H1 (cell line): ENCODE data around the gene MOV10L1. TPM values are rescaled to one million over a fixed set of nuclear protein-coding genes. Genes with fewer than 3 reads are reported as not detected.

Experiments
- CTCF ChIA-PET: fragments of 300-600 bp; sonication (Branson Sonifier 250); formaldehyde crosslinking; loops from one replicate; lab custom pipeline; 2021; ENCODE audit not compliant: partially characterized antibody; lab: Charles Lee
- POLR2A ChIA-PET: fragments of 300-600 bp; sonication (Branson Sonifier 250); formaldehyde crosslinking; loops from one replicate; lab custom pipeline; 2021; ENCODE audit warnings: inconsistent platforms; ENCODE audit not compliant: partially characterized antibody; lab: Charles Lee
- DNase-seq, 2 experiments: peaks; one replicate each; pipeline versions ENCODE4 v3.0.0 to v3.0.0-alpha.2; 2010 to 2022; ENCODE audit warnings: low spot score in 2 of 2, low read depth in 1 of 2, mixed read lengths in 1 of 2
- FAIRE-seq: peaks from 2 replicates; lab custom pipeline; 2011; peaks lifted over from hg19 to GRCh38; lab: Jason Lieb, UNC
- H2AFZ ChIP-seq: 2 replicates; pipeline ENCODE4 v1.8.1; 2012; ENCODE audit warnings: low read length, inconsistent platforms
- H2AK5ac ChIP-seq: 2 replicates; pipeline ENCODE4 v1.6.1; 2013; ENCODE audit warnings: low read depth, low read length
- H2BK120ac ChIP-seq: replicated peaks from 2 replicates; pipeline ENCODE3; 2013; ENCODE audit warnings: low read depth, low read length, inconsistent platforms
- H2BK12ac ChIP-seq: 2 replicates; pipeline ENCODE4 v1.6.1; 2013; ENCODE audit warnings: low read depth, low read length
- H2BK15ac ChIP-seq: 2 replicates; pipeline ENCODE4 v1.6.1; 2013; ENCODE audit warnings: low read length
- H2BK20ac ChIP-seq: 2 replicates; pipeline ENCODE4 v1.6.1; 2013; ENCODE audit warnings: low read length
- H2BK5ac ChIP-seq: 2 replicates; pipeline ENCODE4 v1.6.1; 2013; ENCODE audit warnings: low read depth, low read length
- H3K14ac ChIP-seq: 2 replicates; pipeline ENCODE4 v1.6.1; 2013; ENCODE audit warnings: inconsistent platforms; ENCODE audit not compliant: insufficient read length
- H3K18ac ChIP-seq: 2 replicates; pipeline ENCODE4 v1.6.1; 2013; ENCODE audit warnings: low read length; ENCODE audit errors: extremely low read depth
- H3K23ac ChIP-seq: 2 replicates; pipeline ENCODE4 v1.6.1; 2013; ENCODE audit warnings: inconsistent platforms; ENCODE audit not compliant: insufficient read length
- H3K23me2 ChIP-seq: 2 replicates; pipeline ENCODE4 v1.6.1; 2013; ENCODE audit warnings: low read depth, low read length
- H3K27ac ChIP-seq: 2 replicates; pipeline ENCODE4 v1.6.1; 2011; ENCODE audit warnings: low read depth, low read length, inconsistent platforms
- H3K27me3 ChIP-seq, 4 experiments: replicated peaks in 1 of 4; 1 replicate in 1 of 4; 2 replicates in 3 of 4; pipeline versions ENCODE4 v1.6.1 to v1.8.1; 2011 to 2013; ENCODE audit warnings: low read length in 3 of 4, mild to moderate bottlenecking in 3 of 4, inconsistent platforms in 2 of 4, mixed read lengths in 2 of 4, moderate library complexity in 1 of 4; ENCODE audit not compliant: control insufficient read depth in 3 of 4, insufficient read depth in 3 of 4; ENCODE audit errors: extremely low read depth in 1 of 4
- H3K36me3 ChIP-seq, 4 experiments: 2 replicates each; pipeline versions ENCODE4 v1.6.1 to v1.8.1; 2011 to 2013; ENCODE audit warnings: mild to moderate bottlenecking in 4 of 4, low read length in 3 of 4, moderate library complexity in 2 of 4, control low read depth in 1 of 4, inconsistent platforms in 1 of 4; ENCODE audit not compliant: insufficient read depth in 4 of 4, control insufficient read depth in 2 of 4
- H3K4ac ChIP-seq: replicated peaks from 2 replicates; pipeline ENCODE3; 2013; ENCODE audit warnings: low read length, low read depth, mixed read lengths, inconsistent platforms; ENCODE audit not compliant: insufficient read length
- H3K4me1 ChIP-seq, 4 experiments: replicated peaks in 1 of 4; 1 replicate in 1 of 4; 2 replicates in 3 of 4; pipeline versions ENCODE4 v1.6.1 to v1.8.1; 2011 to 2013; ENCODE audit warnings: low read length in 3 of 4, inconsistent platforms in 2 of 4, mixed read lengths in 1 of 4; ENCODE audit not compliant: insufficient read depth in 4 of 4, control insufficient read depth in 3 of 4
- H3K4me2 ChIP-seq, 2 experiments: 2 replicates each; pipeline versions ENCODE4 v1.6.1 to v1.8.1; 2011 to 2013; ENCODE audit warnings: low read depth in 2 of 2, low read length in 2 of 2, control low read depth in 1 of 2, inconsistent platforms in 1 of 2, mild to moderate bottlenecking in 1 of 2; ENCODE audit not compliant: insufficient read depth in 1 of 2
- H3K4me3 ChIP-seq, 4 experiments: fragments of 200-600, 300-600 bp in 1 of 4; sonication (generic), shearing (Covaris generic), sonication (Bioruptor Twin) in 1 of 4; 2 replicates each; pipeline versions ENCODE4 v1.5.1 to v1.8.1; 2011 to 2016; ENCODE audit warnings: low read length in 4 of 4, low read depth in 3 of 4, control low read depth in 2 of 4, inconsistent platforms in 2 of 4, mild to moderate bottlenecking in 2 of 4, mixed read lengths in 1 of 4, moderate library complexity in 1 of 4; ENCODE audit not compliant: insufficient read depth in 2 of 4; ENCODE audit errors: extremely low read depth in 1 of 4
- H3K56ac ChIP-seq: replicated peaks from 2 replicates; pipeline ENCODE3; 2013; ENCODE audit warnings: low read depth, mild to moderate bottlenecking, mixed read lengths, low read length, inconsistent platforms; ENCODE audit not compliant: insufficient read length
- H3K79me1 ChIP-seq: 2 replicates; pipeline ENCODE4 v1.6.1; 2013; ENCODE audit warnings: low read depth, low read length, control low read depth
- H3K79me2 ChIP-seq, 2 experiments: 2 replicates each; pipeline versions ENCODE4 v1.6.1 to v1.8.1; 2012 to 2013; ENCODE audit warnings: low read length in 2 of 2, mild to moderate bottlenecking in 2 of 2, inconsistent platforms in 1 of 2; ENCODE audit not compliant: insufficient read depth in 2 of 2, control insufficient read depth in 1 of 2
- H3K9ac ChIP-seq, 4 experiments: replicated peaks in 1 of 4; 1 replicate in 1 of 4; 2 replicates in 3 of 4; pipeline versions ENCODE4 v1.6.1 to v1.8.1; 2011 to 2013; ENCODE audit warnings: low read depth in 3 of 4, low read length in 3 of 4, control low read depth in 2 of 4, mild to moderate bottlenecking in 2 of 4, moderate library complexity in 2 of 4, inconsistent platforms in 1 of 4; ENCODE audit errors: extremely low read depth in 1 of 4
- H3K9me3 ChIP-seq, 2 experiments: 2 replicates each; pipeline versions ENCODE4 v1.6.1 to v1.8.1; 2012 to 2013; ENCODE audit warnings: mild to moderate bottlenecking in 2 of 2, moderate library complexity in 2 of 2, control low read depth in 1 of 2, inconsistent platforms in 1 of 2, low read depth in 1 of 2, low read length in 1 of 2, mixed read lengths in 1 of 2; ENCODE audit not compliant: insufficient read depth in 2 of 2
- H4K20me1 ChIP-seq, 2 experiments: replicated peaks in 1 of 2; 2 replicates each; pipeline versions ENCODE3 to v1.8.1; 2011 to 2013; ENCODE audit warnings: inconsistent platforms in 2 of 2, low read length in 2 of 2, mild to moderate bottlenecking in 1 of 2; ENCODE audit not compliant: insufficient read depth in 2 of 2, control insufficient read depth in 1 of 2
- H4K5ac ChIP-seq: 2 replicates; pipeline ENCODE4 v1.6.1; 2013; ENCODE audit warnings: low read length, low read depth, mixed read lengths, inconsistent platforms; ENCODE audit not compliant: insufficient read length
- H4K8ac ChIP-seq: 2 replicates; pipeline ENCODE4 v1.8.0; 2013; ENCODE audit warnings: mild to moderate bottlenecking, moderate library complexity, low read length, inconsistent platforms; ENCODE audit not compliant: insufficient read depth; ENCODE audit errors: extremely low read depth
- H4K91ac ChIP-seq: replicated peaks from 2 replicates; pipeline ENCODE3; 2013; ENCODE audit warnings: low read length, mixed read lengths, inconsistent platforms; ENCODE audit not compliant: insufficient read length
- POLR2A ChIP-seq, 2 experiments: IDR thresholded peaks; 1 replicate in 1 of 2; 2 replicates in 1 of 2; pipeline ENCODE4 v1.6.1; 2011; ENCODE audit warnings: low read depth in 2 of 2, low read length in 2 of 2, mild to moderate bottlenecking in 2 of 2; ENCODE audit errors: control extremely low read depth in 1 of 2
- RAD21 ChIP-seq, 2 experiments: IDR thresholded peaks in 1 of 2; conservative IDR thresholded peaks in 1 of 2; 2 replicates each; pipeline ENCODE4 v1.6.1; 2011; ENCODE audit warnings: low read depth in 2 of 2, low read length in 2 of 2, improper control_type of control experiment in 1 of 2, inconsistent platforms in 1 of 2, mild to moderate bottlenecking in 1 of 2, moderate library complexity in 1 of 2
- TBP ChIP-seq: IDR thresholded peaks from 2 replicates; pipeline ENCODE4 v1.6.1; 2011; ENCODE audit warnings: low read depth, low read length, improper control_type of control experiment
- WGBS, 2 experiments: shearing (Covaris generic) in 1 of 2; methylation state at CpG; one replicate each; pipeline versions ENCODE4 v1.1.6 to v1.1.7; 2013 to 2015; ENCODE audit warnings: low lambda C conversion rate in 2 of 2, mixed read lengths in 2 of 2, inconsistent platforms in 1 of 2, low coverage in 1 of 2, missing lambda C conversion rate in 1 of 2; ENCODE audit not compliant: insufficient replicate concordance in 2 of 2, insufficient coverage in 1 of 2, insufficient read length in 1 of 2; ENCODE audit errors: extremely low coverage in 1 of 2, missing lambda C conversion rate in 1 of 2; 5-methylcytosine and 5-hydroxymethylcytosine counted together
- polyA plus RNA-seq, 7 experiments: library from polyadenylated mRNA; depleted of rRNA in 3 of 7; stranded (reverse) in 5 of 7; unstranded in 2 of 7; fragments of >200 nt in 5 of 7; fragments of 200-250 nt in 2 of 7; gene quantifications; 1 replicate in 5 of 7; 2 replicates in 1 of 7; 4 replicates in 1 of 7; pipeline versions ENCODE4 v1.2.1 to v1.2.3, GENCODE V29; 2011 to 2013; ENCODE audit warnings: missing spikeins in 2 of 7, mixed read lengths in 2 of 7
- total RNA-seq: library from RNA; stranded (reverse); fragmentation: NEBNext Ultra II Directional; extraction: Animal tissue kit (Norgen Biotek cat#: 25700); gene quantifications from 2 replicates; pipeline ENCODE4 v1.2.1, GENCODE V29; 2021
- TF ChIP-seq, protein P1 (sequence below), 3 experiments: IDR thresholded peaks; 1 replicate in 2 of 3; 2 replicates in 1 of 3; pipeline versions ENCODE4 v1.5.1 to v1.6.1; 2011; ENCODE audit warnings: low read length in 3 of 3, mild to moderate bottlenecking in 3 of 3, inconsistent platforms in 2 of 3, low read depth in 1 of 3, moderate library complexity in 1 of 3; ENCODE audit not compliant: insufficient read depth in 1 of 3; ENCODE audit errors: control extremely low read depth in 1 of 3

The MOV10L1 gene
- total and polyA plus RNA-seq, 2 of the 8 experiments (the other 6 are each of a cell fraction or from before 2014, with no cell fraction given) = 0.32 TPM; not detected in 1

DNA sequence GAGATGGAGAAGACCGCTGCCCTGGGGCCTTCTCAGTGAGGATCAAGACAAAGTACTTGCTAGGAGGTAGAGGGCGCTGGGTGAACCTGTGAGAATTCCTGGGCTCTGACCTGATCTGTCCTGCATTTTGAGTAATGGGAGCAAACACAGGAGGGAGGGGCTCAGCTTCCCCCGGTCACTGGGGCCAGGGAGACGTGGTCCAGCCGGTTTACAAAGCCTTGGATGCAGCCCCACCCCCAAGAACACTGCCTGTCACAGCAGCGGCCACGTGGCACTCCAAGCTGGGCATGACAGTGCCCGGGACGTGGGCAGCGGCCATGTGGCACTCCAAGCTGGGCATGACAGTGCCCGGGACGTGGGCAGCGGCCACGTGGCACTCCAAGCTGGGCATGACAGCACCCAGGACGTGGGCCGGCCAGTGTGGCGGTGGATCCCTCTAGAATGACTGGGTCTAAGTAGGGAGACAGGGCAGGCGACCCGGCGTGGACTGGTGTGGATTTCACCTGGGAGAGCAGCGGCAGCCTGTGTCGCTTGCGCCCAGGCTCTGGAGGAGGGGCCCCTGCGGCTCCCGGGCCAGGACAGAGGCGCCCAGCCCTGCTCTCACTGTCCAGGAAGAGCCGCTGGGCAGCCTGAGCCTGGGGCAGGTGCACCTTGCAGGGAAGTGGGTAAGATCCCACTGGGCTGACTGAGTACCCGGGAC is 29.2 kb upstream of the MOV10L1 start:
- Histone ChIP-seq H2AFZ (no peak overlapping the region), H3K14ac (no peak overlapping the region), H3K36me3 (no peaks in the 10 kb centered on the region)
- TF ChIP-seq POLR2A (IDR thresholded peaks at IDR 0.05; ENCODE audit: control extremely low read depth in 1 of 2, low read depth in 2 of 2, low read length in 2 of 2) = no peak
- TF ChIP-seq TBP = no peak
- TF ChIP-seq RAD21 (IDR thresholded peaks at IDR 0.05 in 1 of 2, conservative IDR thresholded peaks at IDR 0.05 in 1 of 2; ENCODE audit: low read depth in 2 of 2, low read length in 2 of 2) = peak in 1 of 2 experiments; percentile 35; a peak in 2 of 4 replicates
- TF ChIP-seq, protein P1, sequence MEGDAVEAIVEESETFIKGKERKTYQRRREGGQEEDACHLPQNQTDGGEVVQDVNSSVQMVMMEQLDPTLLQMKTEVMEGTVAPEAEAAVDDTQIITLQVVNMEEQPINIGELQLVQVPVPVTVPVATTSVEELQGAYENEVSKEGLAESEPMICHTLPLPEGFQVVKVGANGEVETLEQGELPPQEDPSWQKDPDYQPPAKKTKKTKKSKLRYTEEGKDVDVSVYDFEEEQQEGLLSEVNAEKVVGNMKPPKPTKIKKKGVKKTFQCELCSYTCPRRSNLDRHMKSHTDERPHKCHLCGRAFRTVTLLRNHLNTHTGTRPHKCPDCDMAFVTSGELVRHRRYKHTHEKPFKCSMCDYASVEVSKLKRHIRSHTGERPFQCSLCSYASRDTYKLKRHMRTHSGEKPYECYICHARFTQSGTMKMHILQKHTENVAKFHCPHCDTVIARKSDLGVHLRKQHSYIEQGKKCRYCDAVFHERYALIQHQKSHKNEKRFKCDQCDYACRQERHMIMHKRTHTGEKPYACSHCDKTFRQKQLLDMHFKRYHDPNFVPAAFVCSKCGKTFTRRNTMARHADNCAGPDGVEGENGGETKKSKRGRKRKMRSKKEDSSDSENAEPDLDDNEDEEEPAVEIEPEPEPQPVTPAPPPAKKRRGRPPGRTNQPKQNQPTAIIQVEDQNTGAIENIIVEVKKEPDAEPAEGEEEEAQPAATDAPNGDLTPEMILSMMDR (IDR thresholded peaks at IDR 0.05; ENCODE audit: control extremely low read depth in 1 of 3, insufficient read depth in 1 of 3, low read depth in 1 of 3, low read length in 3 of 3) = peak in 2 of 3 experiments; percentile 9 to 16; a peak in 3 of 4 replicates
- TF ChIP-seq, all 59 proteins: peak for 2
- Histone ChIP-seq H2BK12ac (no peak overlapping the region), H4K91ac (no peak overlapping the region), H3K4me2 (peak overlapping the region in 1 of 2 experiments; percentile 13; a peak in 2 of 4 replicates), H3K79me1 (no peaks in the 10 kb centered on the region), H3K4me1 (peaks cover 0 to 11% (median 2%) of the 10 kb centered on the region in 4 experiments; a peak in 4 of 7 replicates), H2BK120ac (no peak overlapping the region), H3K27ac (no peak overlapping the region), H4K5ac (no peak overlapping the region), H3K18ac (no peak overlapping the region), H2BK20ac (no peak overlapping the region), H3K4ac (no peak overlapping the region), H3K9ac (no peak overlapping the region; a peak in 1 of 7 replicates), H2BK15ac (no peak overlapping the region), H2AK5ac (no peak overlapping the region), H4K20me1 (no peaks in the 10 kb centered on the region), H3K56ac (no peak overlapping the region), H2BK5ac (no peak overlapping the region), H3K4me3 (no peak overlapping the region), H3K9me3 (no peaks in the 10 kb centered on the region), H3K23ac (no peak overlapping the region), H3K79me2 (no peaks in the 10 kb centered on the region), H3K23me2 (peaks cover 15% of the 10 kb centered on the region; the same call in 1 of the 2 replicates), H3K27me3 (peaks cover 8 to 20% (median 11%) of the 10 kb centered on the region in 4 experiments), H4K8ac (no peak overlapping the region; the same call in 1 of the 2 replicates)
- DNase-seq = no peak
- FAIRE-seq = no peak
- ChIA-PET POLR2A (no interaction called here), CTCF (interaction anchor here (0.5 to 2.9 kb wide), 13 partner anchors 8 to 435 kb away, joined by 3 to 10 read pairs (median 4); no protein-coding TSS in a partner anchor)
- 88% methylated on average over 23 of the region's 28 CpGs; no CpG with 5 or more reads in 1 of the 2 experiments for WGBS, 2 experiments
